Pancreas (tissue), 10 donors: ENCODE measurements around the gene CDYL2. TPM values are rescaled to one million over a fixed set of nuclear protein-coding genes. Genes with fewer than 3 reads are reported as not detected.

Experiments
- ATAC-seq, 4 donors: fragments of 200-7000 bp; cut with Tn5 transposase; one replicate each; pipeline versions ENCODE4 v1.8.0 to v1.9.1; 2020; ENCODE audit warnings: mild to moderate bottlenecking in 4 of 4, moderate library complexity in 4 of 4
- DNase-seq, 6 donors: peaks; one replicate each; pipeline ENCODE4 v3.0.0-alpha.2; 2020
- FAIRE-seq: peaks from 2 replicates; lab custom pipeline; 2012; peaks lifted over from hg19 to GRCh38; lab: Jason Lieb, UNC
- H3K27ac ChIP-seq, 4 donors: fragments of 200-600 bp; sonication (generic); 1 replicate in 3 of 4; 2 replicates in 1 of 4; pipeline versions ENCODE4 v1.5.0 to v1.8.0; 2020
- H3K27me3 ChIP-seq, 4 donors: fragments of 200-600 bp; one replicate each; pipeline ENCODE4 v1.8.0; 2021
- H3K36me3 ChIP-seq, 3 donors: fragments of 200-600 bp; sonication (generic) in 1 of 3; one replicate each; pipeline versions ENCODE4 v1.5.0 to v1.8.0; 2020 to 2021
- H3K4me1 ChIP-seq, 3 donors: fragments of 200-600 bp; one replicate each; pipeline ENCODE4 v1.8.0; 2021
- H3K4me3 ChIP-seq, 4 donors: fragments of 200-600 bp; sonication (generic) in 2 of 4; one replicate each; pipeline versions ENCODE4 v1.5.0 to v1.8.0; 2020 to 2021
- H3K9me3 ChIP-seq, 4 donors: fragments of 200-600 bp; one replicate each; pipeline ENCODE4 v1.8.0; 2021
- WGBS, 2 donors: extraction: QIAGEN DNeasy Blood & Tissue Kit; methylation state at CpG; one replicate each; pipeline ENCODE4 v1.1.7; 2013; 5-methylcytosine and 5-hydroxymethylcytosine counted together
- intact Hi-C, 3 donors: fragments of 100-400 bp; cut with DNase I; formaldehyde crosslinking; loops; one replicate each; pipeline versions ENCODE4 v1.11.1 to v1.14.2; 2022
- polyA plus RNA-seq, 2 donors: library from polyadenylated mRNA; stranded (reverse); fragments of 200-250 nt; gene quantifications; one replicate each; pipeline ENCODE4 v1.2.3, GENCODE V29; 2013
- total RNA-seq, 6 donors: library from RNA; stranded (reverse); fragmentation: NEBNext Ultra II Directional in 4 of 6; extraction: Animal tissue kit (Norgen Biotek cat#: 25700) in 4 of 6; gene quantifications; one replicate each; pipeline versions ENCODE4 v1.2.1 to v1.2.4, GENCODE V29; 2021 to 2023
- TF ChIP-seq, protein P1 (sequence below), 4 donors: fragments of 200-600 bp; sonication (generic) in 3 of 4; IDR thresholded peaks; one replicate each; pipeline versions ENCODE4 v1.5.0 to v1.8.0; 2021; ENCODE audit warnings: antibody characterized with exemption in 4 of 4
- donor health status: healthy with polysubstance abuse.
- donor health status: DM: no; HTN: no; CAD: no; lungs with moderate emphysema.
- donor health status: DM: no; HTN: no; CAD: no.
- donor health status: control.
- donor health status: control.
- donor health status: Bipolar disorder and iron deficiency.
- donor health status: DM: yes; HTN: yes; CAD: no.
- donor health status: DM: no; HTN: no; CAD: no.
- donor health status: DM: no; HTN: no; CAD: no.
- donor health status: DM: yes; HTN: yes; CAD: no.

Gene CDYL2
- total and polyA plus RNA-seq, 8 donors = 0.61 to 7.1 (median 3.1) TPM

DNA sequence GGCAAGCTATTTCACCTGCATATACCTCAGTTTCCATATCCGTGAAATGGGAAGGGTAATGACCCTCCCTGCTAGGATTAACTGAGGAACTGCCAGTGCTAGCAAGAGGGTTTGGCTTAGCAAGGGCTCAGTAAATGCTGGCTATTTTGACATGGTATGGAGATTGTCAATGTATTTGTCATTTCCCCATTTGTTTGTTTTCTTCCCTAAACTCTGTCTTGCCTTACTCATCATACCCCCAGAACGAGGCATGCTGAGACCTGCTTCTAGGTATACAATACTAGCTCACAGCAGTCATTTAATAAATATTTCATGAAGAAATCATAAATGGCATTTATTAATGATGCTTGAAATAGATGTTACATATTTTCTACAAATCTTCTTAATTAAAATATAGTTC is 139.6 kb downstream of the CDYL2 start:
- H3K27me3 ChIP-seq = no peaks in the 10 kb centered on the region
- no peak for DNase-seq
- ATAC-seq = no peak
- H3K27ac ChIP-seq = no peak overlapping the region
- no peaks in the 10 kb centered on the region for H3K9me3 ChIP-seq
- no peak for FAIRE-seq
- intact Hi-C loops = no loop called here
- H3K4me3 ChIP-seq = no peak overlapping the region
- TF ChIP-seq, protein P1, sequence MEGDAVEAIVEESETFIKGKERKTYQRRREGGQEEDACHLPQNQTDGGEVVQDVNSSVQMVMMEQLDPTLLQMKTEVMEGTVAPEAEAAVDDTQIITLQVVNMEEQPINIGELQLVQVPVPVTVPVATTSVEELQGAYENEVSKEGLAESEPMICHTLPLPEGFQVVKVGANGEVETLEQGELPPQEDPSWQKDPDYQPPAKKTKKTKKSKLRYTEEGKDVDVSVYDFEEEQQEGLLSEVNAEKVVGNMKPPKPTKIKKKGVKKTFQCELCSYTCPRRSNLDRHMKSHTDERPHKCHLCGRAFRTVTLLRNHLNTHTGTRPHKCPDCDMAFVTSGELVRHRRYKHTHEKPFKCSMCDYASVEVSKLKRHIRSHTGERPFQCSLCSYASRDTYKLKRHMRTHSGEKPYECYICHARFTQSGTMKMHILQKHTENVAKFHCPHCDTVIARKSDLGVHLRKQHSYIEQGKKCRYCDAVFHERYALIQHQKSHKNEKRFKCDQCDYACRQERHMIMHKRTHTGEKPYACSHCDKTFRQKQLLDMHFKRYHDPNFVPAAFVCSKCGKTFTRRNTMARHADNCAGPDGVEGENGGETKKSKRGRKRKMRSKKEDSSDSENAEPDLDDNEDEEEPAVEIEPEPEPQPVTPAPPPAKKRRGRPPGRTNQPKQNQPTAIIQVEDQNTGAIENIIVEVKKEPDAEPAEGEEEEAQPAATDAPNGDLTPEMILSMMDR (IDR thresholded peaks at IDR 0.05) = no peak
- WGBS, 2 donors = 48 to 86% methylated on average over 2 of the region's 2 CpGs
- H3K4me1 ChIP-seq = no peaks in the 10 kb centered on the region
- no peaks in the 10 kb centered on the region for H3K36me3 ChIP-seq

DNA sequence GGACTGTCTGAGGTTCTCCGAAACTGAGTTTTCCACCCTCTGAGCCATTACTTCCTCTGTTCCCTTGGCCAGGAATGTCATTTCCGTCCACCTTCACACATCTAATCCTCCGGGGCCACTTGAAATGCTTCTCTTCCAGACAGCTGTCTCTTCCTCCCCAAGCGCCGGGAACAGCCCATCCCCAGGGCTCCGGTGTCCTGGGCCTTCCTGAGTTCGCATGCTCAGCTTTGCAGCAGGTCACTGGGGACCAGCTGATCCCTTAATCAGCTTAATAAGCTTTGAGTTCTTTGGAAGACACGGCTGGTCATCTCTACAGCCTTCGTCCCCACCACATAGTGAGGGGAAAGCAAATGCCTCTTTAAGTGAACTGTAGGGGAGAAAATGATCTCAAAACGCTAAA is 140.2 kb downstream of the CDYL2 start:
- no peaks in the 10 kb centered on the region for H3K4me1 ChIP-seq
- DNase-seq = no peak
- H3K36me3 ChIP-seq = no peaks in the 10 kb centered on the region
- no peak overlapping the region for H3K4me3 ChIP-seq
- WGBS, 2 donors = 81% methylated on average over 10 of the region's 10 CpGs
- no peak for ATAC-seq
- H3K27me3 ChIP-seq = no peaks in the 10 kb centered on the region
- H3K27ac ChIP-seq = no peak overlapping the region
- H3K9me3 ChIP-seq = no peaks in the 10 kb centered on the region
- intact Hi-C loops = no loop called here
- TF ChIP-seq, protein P1 (IDR thresholded peaks at IDR 0.05) = no peak
- FAIRE-seq = no peak

DNA sequence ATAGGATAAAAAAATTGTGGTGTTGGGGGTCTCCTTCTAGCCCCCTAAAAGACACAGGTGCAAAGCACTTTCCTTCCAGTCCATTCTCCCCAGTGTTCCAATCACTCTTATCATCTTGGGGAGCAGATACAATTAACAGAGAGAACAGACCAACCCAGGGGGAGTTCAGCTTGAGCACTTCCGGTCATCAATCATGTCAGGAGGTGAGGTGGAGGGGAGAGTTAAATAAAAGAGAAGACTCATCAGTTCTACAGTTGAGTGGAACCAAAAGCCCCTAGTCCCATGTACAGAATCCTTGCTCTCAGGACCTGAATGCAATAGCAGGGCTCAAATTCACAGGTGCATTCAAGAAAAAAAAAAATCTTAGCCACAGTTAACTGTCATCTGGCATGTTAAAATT is 141.3 kb downstream of the CDYL2 start:
- TF ChIP-seq, protein P1 (IDR thresholded peaks at IDR 0.05) = no peak
- ATAC-seq (no peak), FAIRE-seq (no peak), DNase-seq (no peak)
- Histone ChIP-seq H3K36me3 (no peaks in the 10 kb centered on the region), H3K27ac (no peak overlapping the region), H3K4me3 (no peak overlapping the region), H3K4me1 (no peaks in the 10 kb centered on the region), H3K9me3 (no peaks in the 10 kb centered on the region), H3K27me3 (no peaks in the 10 kb centered on the region)
- intact Hi-C loops = no loop called here
- WGBS, 2 donors = 85 to 95% methylated on average over 1 of the region's 1 CpG

DNA sequence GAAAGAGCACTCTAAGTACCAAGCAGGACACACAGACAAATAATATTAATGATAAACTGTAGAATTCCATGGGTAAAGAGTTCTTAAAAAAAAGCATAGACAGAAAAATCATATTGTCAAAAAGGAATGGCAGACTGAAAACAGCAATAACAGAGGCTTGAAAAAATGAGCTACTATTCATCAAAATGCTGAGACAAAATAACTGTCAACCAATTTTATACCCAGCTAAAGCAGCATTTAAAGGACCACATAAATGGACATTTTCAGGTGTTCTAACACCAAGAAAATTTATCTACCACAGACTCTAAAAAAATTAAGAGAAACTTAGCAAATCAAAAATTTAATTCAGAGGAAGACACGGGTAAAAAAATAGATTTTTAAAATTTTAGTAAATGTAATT is 144.5 kb downstream of the CDYL2 start:
- Histone ChIP-seq H3K27me3 (no peaks in the 10 kb centered on the region), H3K4me1 (peaks cover 0 to under 1% (median under 1%) of the 10 kb centered on the region in 3 donors), H3K4me3 (no peak overlapping the region), H3K36me3 (no peaks in the 10 kb centered on the region), H3K9me3 (no peaks in the 10 kb centered on the region), H3K27ac (no peak overlapping the region)
- TF ChIP-seq, protein P1 (IDR thresholded peaks at IDR 0.05) = no peak
- 94 to 95% methylated on average over 1 of the region's 1 CpG for WGBS, 2 donors
- intact Hi-C loops = no loop called here
- ATAC-seq (no peak), DNase-seq (no peak), FAIRE-seq (no peak)

DNA sequence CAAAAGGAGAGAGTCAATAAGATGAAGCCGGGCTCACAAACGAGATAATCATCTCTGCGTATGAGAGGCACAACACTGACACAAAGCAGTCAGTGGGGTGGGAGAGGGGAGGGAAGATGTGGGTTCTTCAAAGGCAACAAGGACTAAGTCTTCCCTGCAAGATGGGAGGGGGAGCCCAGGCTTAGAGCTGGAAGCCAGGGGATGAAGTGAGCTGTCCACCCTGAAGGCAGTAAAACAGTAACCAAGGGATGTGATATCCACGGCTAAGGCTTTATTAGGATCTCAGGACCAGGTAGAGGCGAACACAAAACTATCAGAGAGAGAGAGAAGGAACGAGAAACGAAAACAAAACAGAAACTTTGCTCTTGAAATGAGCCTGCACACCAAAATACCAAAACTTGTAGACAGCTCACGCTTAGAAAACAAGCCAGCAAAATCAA is 147.7 kb downstream of the CDYL2 start:
- Histone ChIP-seq H3K9me3 (no peaks in the 10 kb centered on the region), H3K36me3 (no peaks in the 10 kb centered on the region), H3K27ac (no peak overlapping the region), H3K4me1 (peaks cover 0 to 12% (median 5%) of the 10 kb centered on the region in 3 donors), H3K4me3 (no peak overlapping the region), H3K27me3 (no peaks in the 10 kb centered on the region)
- no peak for DNase-seq
- no peak for ATAC-seq
- FAIRE-seq = no peak
- WGBS, 2 donors = 71% methylated on average over 8 of the region's 8 CpGs
- TF ChIP-seq, protein P1 (IDR thresholded peaks at IDR 0.05) = no peak
- intact Hi-C loops = no loop called here
